22Rv1 (cell line): ENCODE data around the gene VRK3.

Experiments used
- H3K27ac ChIP-seq: fragments of 450-650 bp; 2 replicates; pipeline ENCODE4 v1.5.1; 2017
- ZFX ChIP-seq: fragments of 450-650 bp; IDR thresholded peaks from 2 replicates; pipeline ENCODE4 v1.6.1; 2017; ENCODE audit warnings: antibody characterized with exemption, borderline replicate concordance
- TF ChIP-seq, protein P1 (sequence below): fragments of 450-650 bp; IDR thresholded peaks from 2 replicates; pipeline ENCODE4 v1.5.1; 2017; ENCODE audit warnings: mild to moderate bottlenecking

VRK3 gene

GRCh38 chr19:50007947-50008346 is 17.2 kb downstream of the VRK3 start:
- no peak for TF ChIP-seq ZFX
- TF ChIP-seq, protein P1, sequence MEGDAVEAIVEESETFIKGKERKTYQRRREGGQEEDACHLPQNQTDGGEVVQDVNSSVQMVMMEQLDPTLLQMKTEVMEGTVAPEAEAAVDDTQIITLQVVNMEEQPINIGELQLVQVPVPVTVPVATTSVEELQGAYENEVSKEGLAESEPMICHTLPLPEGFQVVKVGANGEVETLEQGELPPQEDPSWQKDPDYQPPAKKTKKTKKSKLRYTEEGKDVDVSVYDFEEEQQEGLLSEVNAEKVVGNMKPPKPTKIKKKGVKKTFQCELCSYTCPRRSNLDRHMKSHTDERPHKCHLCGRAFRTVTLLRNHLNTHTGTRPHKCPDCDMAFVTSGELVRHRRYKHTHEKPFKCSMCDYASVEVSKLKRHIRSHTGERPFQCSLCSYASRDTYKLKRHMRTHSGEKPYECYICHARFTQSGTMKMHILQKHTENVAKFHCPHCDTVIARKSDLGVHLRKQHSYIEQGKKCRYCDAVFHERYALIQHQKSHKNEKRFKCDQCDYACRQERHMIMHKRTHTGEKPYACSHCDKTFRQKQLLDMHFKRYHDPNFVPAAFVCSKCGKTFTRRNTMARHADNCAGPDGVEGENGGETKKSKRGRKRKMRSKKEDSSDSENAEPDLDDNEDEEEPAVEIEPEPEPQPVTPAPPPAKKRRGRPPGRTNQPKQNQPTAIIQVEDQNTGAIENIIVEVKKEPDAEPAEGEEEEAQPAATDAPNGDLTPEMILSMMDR = no peak
- peak overlapping the region; percentile 37 for H3K27ac ChIP-seq

- TF ChIP-seq, protein P1 = no peak
- no peak for TF ChIP-seq ZFX
Observed at GRCh38 chr19:50007170-50007569, 18.0 kb downstream of the VRK3 start.

DNA sequence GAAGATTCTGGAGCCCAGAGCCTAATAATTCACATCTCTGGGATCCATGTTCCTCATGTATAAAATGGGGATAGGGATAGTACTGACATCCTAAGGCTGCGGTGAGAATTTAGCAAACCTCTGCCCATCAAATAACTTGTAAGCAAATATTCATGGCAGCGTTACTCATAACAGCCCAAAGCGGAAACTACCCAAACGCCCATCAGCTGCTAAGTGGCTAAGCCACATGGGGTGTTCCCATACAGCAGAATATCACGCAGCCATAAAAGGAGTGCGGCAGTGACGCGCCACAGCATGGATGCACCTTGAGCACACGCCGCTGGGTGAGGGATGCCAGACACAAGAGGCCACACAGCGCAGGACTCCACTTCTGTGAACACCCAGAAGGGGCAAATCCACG is 19.7 kb downstream of the VRK3 start:
- no peak overlapping the region for H3K27ac ChIP-seq
- TF ChIP-seq, protein P1 = no peak
- TF ChIP-seq ZFX = no peak

More at GRCh38 chr19:50007170-50007569, 18.0 kb downstream of the VRK3 start:
- no peak overlapping the region for H3K27ac ChIP-seq

- TF ChIP-seq ZFX = no peak
- TF ChIP-seq, protein P1 = no peak
- H3K27ac ChIP-seq = no peak overlapping the region
Observed at GRCh38 chr19:50003810-50004419, 21.3 kb downstream of the VRK3 start.

DNA sequence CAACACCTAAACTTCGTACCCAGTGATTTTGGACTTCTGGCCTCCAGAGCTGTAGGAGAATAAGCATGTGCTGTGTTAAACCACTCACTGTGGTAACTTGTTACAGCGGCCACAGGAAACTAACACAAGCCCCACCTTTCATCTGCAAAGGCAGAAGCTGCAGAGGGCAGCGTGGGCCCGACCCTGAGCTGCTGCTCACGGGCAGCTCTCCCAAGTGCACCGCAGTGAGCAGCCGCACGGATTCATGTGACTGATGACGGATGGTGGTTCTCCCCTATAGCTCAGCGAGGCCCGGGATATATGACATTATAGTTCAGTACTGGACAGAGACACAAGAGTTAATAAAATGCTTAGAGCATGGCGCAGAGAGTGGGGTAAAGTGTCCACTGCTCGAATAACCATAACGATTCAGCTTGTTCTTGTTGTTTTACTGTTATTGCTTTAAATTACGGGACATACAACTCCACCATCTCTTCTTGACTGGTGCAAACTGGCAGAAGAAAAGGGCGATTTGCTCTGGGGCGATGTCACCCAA is 21.9 kb downstream of the VRK3 start:
- no peak overlapping the region for H3K27ac ChIP-seq
- TF ChIP-seq, protein P1 = no peak
- no peak for TF ChIP-seq ZFX

GRCh38 chr19:50002386-50002960 is 22.7 kb downstream of the VRK3 start:
- no peak overlapping the region for H3K27ac ChIP-seq
- TF ChIP-seq ZFX = no peak
- TF ChIP-seq, protein P1 = no peak

DNA sequence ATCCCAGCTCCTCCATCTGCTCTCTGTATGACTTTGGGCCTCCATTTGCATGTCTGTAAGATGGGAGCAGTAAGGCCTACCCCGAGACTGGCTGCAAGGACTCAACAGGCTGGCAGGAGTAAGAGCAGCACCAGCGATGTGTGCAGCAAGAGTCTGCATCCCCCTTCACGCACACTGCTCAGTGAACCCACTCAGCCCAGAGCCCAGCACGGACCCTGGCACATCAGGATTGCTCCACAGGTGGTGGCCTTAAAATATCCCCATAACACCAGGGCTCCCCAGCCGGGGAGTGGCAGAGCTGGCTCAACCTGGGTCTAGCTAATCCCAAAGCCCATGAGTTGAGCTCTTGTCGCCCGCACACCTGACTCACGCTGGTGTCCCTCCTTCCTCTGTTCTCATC is 23.4 kb downstream of the VRK3 start:
- no peak overlapping the region for H3K27ac ChIP-seq

More for the DNA sequence above, 23.4 kb downstream of the VRK3 start:
- no peak for TF ChIP-seq ZFX
- TF ChIP-seq, protein P1 = no peak
